ENCODE results near the gene PWP2. TPM values are rescaled to one million over a fixed set of nuclear protein-coding genes. Genes with fewer than 3 reads are reported as not detected.
A peak's percentile ranks its signal among the peaks of the same experiment; 100 is the strongest.

The PWP2 gene
- total and polyA plus RNA-seq, 2 donors (not counting 3 experiments of a cell fraction or from before 2014, with no cell fraction given), result 5.1 to 31.8 TPM

DNA sequence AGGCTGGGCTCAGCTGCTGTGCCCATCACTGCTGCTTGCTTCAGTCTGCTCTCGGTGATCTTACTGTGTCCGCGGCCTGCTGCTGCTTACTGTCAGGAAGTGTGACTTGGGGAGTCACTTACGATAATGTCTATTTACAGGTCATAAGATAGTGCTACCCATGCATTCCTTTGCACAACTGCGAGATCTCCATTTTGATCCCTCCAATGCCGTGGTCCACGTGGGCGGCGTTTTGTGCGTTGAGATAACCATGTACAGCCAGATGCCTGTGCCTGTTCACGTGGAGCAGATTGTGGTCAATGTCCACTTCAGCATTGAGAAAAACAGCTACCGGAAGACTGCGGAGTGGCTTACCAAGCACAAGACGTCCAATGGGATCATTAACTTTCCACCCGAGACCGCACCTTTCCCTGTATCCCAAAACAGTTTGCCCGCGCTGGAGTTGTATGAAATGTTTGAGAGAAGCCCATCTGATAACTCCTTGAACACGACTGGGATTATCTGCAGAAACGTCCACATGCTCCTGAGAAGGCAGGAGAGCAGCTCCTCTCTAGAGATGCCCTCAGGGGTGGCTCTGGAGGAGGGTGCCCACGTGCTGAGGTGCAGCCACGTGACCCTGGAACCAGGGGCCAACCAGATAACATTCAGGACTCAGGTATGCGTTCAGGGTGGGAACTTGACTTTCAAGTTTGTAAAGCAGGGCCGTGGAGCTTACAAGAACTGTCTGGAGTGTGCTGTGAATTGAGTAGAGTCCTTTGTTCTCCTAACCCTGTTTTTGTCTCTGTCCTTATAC, 24.4 kb upstream of the PWP2 start:
- Histone ChIP-seq H3K36me3 (ENCODE audit: control insufficient read depth in 2 of 2, extremely low read depth in 1 of 2, insufficient read depth in 2 of 2, low read length in 2 of 2) (peaks cover 7 to 8% of the 10 kb centered on the region in 2 experiments), H3K9me1 (replicated peaks; ENCODE audit: control insufficient read depth, extremely low read depth, insufficient read depth, low read length) (no peaks in the 10 kb centered on the region), H3K27ac (ENCODE audit: insufficient read depth, low read depth, low read length) (peak overlapping the region; percentile 84), H3K4me3 (replicated peaks in 1 of 3; ENCODE audit: insufficient read depth in 1 of 3, low read depth in 1 of 3, low read length in 3 of 3) (no peak overlapping the region), H3K9ac (replicated peaks; ENCODE audit: extremely low read depth, insufficient read depth, low read length) (peak overlapping the region; percentile 76), H4K20me1 (replicated peaks; ENCODE audit: control insufficient read depth, extremely low read depth, insufficient read depth, low read length) (no peaks in the 10 kb centered on the region), H3K27me3 (ENCODE audit: control insufficient read depth in 2 of 2, insufficient read depth in 2 of 2, low read length in 2 of 2) (no peaks in the 10 kb centered on the region), H3K4me2 (ENCODE audit: insufficient read depth, low read length) (peak overlapping the region; percentile 77), H2AFZ (ENCODE audit: low read depth, low read length) (no peak overlapping the region), H3K9me3 (replicated peaks; ENCODE audit: control insufficient read depth, insufficient read depth, low read length) (no peaks in the 10 kb centered on the region), H3K79me2 (ENCODE audit: control insufficient read depth, insufficient read depth, low read length) (peaks cover 6% of the 10 kb centered on the region), H3K4me1 (ENCODE audit: control insufficient read depth, extremely low read depth, insufficient read depth, low read length) (peaks cover 36% of the 10 kb centered on the region)
- POLR2A ChIA-PET, result interaction anchor here (0.8 kb wide), 1 partner anchor 61 kb away, joined by 3 read pairs; no protein-coding TSS in a partner anchor
- dilution Hi-C loops (cut with MboI; ENCODE audit: extremely low pct_ligation_motif_present, low sequenced_read_pairs), result no loop called here
- TF ChIP-seq POLR2AphosphoS5 (IDR thresholded peaks at IDR 0.05; ENCODE audit: insufficient read depth, low read depth, low read length), result no peak
- no peak for TF ChIP-seq POLR2A (IDR thresholded peaks at IDR 0.05; ENCODE audit: low read depth, low read length)
- no peak for TF ChIP-seq GATA2 (IDR thresholded peaks at IDR 0.05; ENCODE audit: insufficient read depth, insufficient read length, low read depth, low read length)
- no peak for TF ChIP-seq FOS (IDR thresholded peaks at IDR 0.05; ENCODE audit: borderline replicate concordance, insufficient read depth, low read length)
- TF ChIP-seq, protein P1, sequence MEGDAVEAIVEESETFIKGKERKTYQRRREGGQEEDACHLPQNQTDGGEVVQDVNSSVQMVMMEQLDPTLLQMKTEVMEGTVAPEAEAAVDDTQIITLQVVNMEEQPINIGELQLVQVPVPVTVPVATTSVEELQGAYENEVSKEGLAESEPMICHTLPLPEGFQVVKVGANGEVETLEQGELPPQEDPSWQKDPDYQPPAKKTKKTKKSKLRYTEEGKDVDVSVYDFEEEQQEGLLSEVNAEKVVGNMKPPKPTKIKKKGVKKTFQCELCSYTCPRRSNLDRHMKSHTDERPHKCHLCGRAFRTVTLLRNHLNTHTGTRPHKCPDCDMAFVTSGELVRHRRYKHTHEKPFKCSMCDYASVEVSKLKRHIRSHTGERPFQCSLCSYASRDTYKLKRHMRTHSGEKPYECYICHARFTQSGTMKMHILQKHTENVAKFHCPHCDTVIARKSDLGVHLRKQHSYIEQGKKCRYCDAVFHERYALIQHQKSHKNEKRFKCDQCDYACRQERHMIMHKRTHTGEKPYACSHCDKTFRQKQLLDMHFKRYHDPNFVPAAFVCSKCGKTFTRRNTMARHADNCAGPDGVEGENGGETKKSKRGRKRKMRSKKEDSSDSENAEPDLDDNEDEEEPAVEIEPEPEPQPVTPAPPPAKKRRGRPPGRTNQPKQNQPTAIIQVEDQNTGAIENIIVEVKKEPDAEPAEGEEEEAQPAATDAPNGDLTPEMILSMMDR (IDR thresholded peaks at IDR 0.05; ENCODE audit: extremely low read depth in 1 of 2, insufficient read depth in 1 of 2, low read depth in 1 of 2, low read length in 2 of 2), result no peak
- TF ChIP-seq, protein P2, sequence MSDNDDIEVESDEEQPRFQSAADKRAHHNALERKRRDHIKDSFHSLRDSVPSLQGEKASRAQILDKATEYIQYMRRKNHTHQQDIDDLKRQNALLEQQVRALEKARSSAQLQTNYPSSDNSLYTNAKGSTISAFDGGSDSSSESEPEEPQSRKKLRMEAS (IDR thresholded peaks at IDR 0.05; ENCODE audit: insufficient read depth, insufficient read length), result no peak
- TF ChIP-seq EZH2 (IDR thresholded peaks at IDR 0.05; ENCODE audit: borderline replicate concordance, low read depth, low read length, severe bottlenecking), result no peak
- no TSS peak for BruUV-seq (replicated peaks)
- DNase-seq (ENCODE audit: low read depth, low spot score) (no peak), FAIRE-seq (peak; percentile 21)
- CTCF ChIA-PET, result interaction anchor here (0.6 to 2.5 kb wide), 8 partner anchors 9 to 1287 kb away, joined by 3 to 15 read pairs (median 4); no protein-coding TSS in a partner anchor
- intact Hi-C loops (cut with micrococcal nuclease), result no loop called here

All from endothelial cell of umbilical vein (primary cell).